Esophagus (tissue), 2 donors: ENCODE measurements around the gene INSR. TPM values are rescaled to one million over a fixed set of nuclear protein-coding genes. Genes with fewer than 3 reads are reported as not detected.

ENCODE experiments used
- H3K27ac ChIP-seq, 2 donors: one replicate each; pipeline ENCODE4 v1.5.1; 2013; ENCODE audit warnings: low read depth in 2 of 2, mild to moderate bottlenecking in 2 of 2, inconsistent platforms in 1 of 2, low read length in 1 of 2, moderate library complexity in 1 of 2
- H3K27me3 ChIP-seq, 2 donors: one replicate each; pipeline ENCODE4 v1.6.1; 2013; ENCODE audit warnings: low read length in 2 of 2, control low read depth in 1 of 2, mild to moderate bottlenecking in 1 of 2; ENCODE audit not compliant: insufficient read depth in 2 of 2, control insufficient read depth in 1 of 2
- H3K36me3 ChIP-seq, 2 donors: one replicate each; pipeline ENCODE4 v1.6.1; 2013; ENCODE audit warnings: low read length in 1 of 2; ENCODE audit not compliant: control insufficient read depth in 2 of 2, insufficient read depth in 2 of 2
- H3K4me1 ChIP-seq, 2 donors: one replicate each; pipeline ENCODE4 v1.6.1; 2013; ENCODE audit warnings: low read length in 1 of 2; ENCODE audit not compliant: control insufficient read depth in 2 of 2, insufficient read depth in 2 of 2
- H3K4me3 ChIP-seq, 2 donors: one replicate each; pipeline ENCODE4 v1.5.1; 2013; ENCODE audit warnings: low read length in 2 of 2, mild to moderate bottlenecking in 2 of 2, low read depth in 1 of 2, moderate library complexity in 1 of 2
- H3K9me3 ChIP-seq, 2 donors: one replicate each; pipeline ENCODE4 v1.6.1; 2013; ENCODE audit warnings: mild to moderate bottlenecking in 2 of 2, low read depth in 1 of 2, low read length in 1 of 2, moderate library complexity in 1 of 2; ENCODE audit not compliant: control insufficient read depth in 2 of 2, insufficient read depth in 1 of 2
- whole genome bisulfite sequencing, 2 donors: extraction: QIAGEN DNeasy Blood & Tissue Kit; methylation state at CpG; one replicate each; pipeline ENCODE4 v1.1.7; 2013; 5-methylcytosine and 5-hydroxymethylcytosine counted together
- polyA plus RNA-seq, 2 donors: library from polyadenylated mRNA; stranded (reverse); fragments of 200-250 nt; gene quantifications; one replicate each; pipeline ENCODE4 v1.2.3, GENCODE V29; 2013
- donor health status: healthy with polysubstance abuse.
- donor health status: Bipolar disorder and iron deficiency.

INSR gene
- polyA plus RNA-seq, 2 donors: 2.2 to 3.3 TPM

DNA sequence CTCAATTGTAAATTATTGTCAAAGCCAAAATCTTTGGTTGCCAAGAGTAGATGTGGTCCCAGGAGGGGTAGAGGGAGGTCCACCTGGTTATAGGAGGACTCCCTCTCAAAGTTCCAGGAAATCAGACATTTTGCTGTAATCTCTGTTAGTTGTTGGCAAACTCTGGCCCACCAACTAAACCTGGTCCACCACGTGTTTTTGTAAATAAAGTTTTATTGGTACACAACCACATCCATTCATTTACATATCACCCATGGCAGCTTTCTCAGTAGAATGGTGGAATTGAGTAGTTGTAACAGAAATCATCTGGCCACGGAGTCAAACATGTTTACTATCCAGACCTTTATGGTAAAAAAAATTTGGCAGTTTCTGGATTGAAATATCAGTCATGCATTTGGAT is 154.1 kb downstream of the INSR start:
- WGBS, 2 donors: 86% methylated on average over 2 of the region's 2 CpGs
- Histone ChIP-seq H3K4me1 (no peaks in the 10 kb centered on the region), H3K4me3 (no peak overlapping the region), H3K36me3 (peaks cover 0 to 6% of the 10 kb centered on the region in 2 donors), H3K27me3 (no peaks in the 10 kb centered on the region), H3K27ac (no peak overlapping the region), H3K9me3 (peaks cover 0 to 2% of the 10 kb centered on the region in 2 donors)

DNA sequence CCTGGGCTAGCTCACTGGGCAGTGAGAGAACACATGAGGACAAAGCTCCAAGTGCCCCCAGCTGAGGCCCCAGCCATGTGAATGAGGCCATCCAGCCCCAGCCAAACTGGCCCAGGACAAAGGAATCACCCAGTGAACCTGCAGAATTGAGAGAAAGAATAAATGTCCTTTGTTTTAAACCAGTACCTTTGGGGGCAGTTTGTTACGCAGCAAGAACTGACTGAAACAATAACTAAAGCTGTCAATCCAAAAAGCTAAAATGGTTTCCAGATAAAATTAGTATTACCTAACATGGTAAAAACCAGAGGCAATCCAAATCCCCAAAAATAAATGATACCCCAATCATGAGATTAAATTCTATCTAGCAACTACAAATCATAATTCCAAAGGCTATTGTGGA is 155.1 kb downstream of the INSR start:
- Histone ChIP-seq H3K4me1 (no peaks in the 10 kb centered on the region), H3K36me3 (peaks cover 0 to 6% of the 10 kb centered on the region in 2 donors)
- 94 to 100% methylated on average over 1 of the region's 1 CpG for WGBS, 2 donors

DNA sequence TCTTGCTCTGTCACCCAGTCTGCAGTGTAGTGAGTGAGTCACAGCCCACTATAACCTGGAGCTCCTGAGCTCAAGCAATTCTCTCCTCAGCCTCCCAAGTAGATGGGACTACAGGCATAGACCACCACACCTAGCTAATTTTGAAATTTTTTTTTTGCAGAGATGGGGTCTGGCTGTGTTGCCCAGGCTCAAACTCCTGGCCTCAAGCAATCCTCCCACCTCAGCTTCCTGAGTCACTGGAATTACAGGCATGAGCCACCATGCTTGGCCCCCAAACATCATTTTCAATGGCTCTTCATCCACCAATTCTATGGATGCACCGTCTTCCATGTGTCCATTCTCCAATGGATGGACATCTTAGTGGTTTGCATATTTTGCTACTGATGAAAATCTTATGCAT is 155.8 kb downstream of the INSR start:
- peaks cover 0 to 2% of the 10 kb centered on the region in 2 donors for H3K9me3 ChIP-seq
- H3K4me1 ChIP-seq: no peaks in the 10 kb centered on the region
- H3K27ac ChIP-seq: no peak overlapping the region
- no peak overlapping the region for H3K4me3 ChIP-seq
- peaks cover 0 to 6% of the 10 kb centered on the region in 2 donors for H3K36me3 ChIP-seq
- WGBS, 2 donors: 96 to 100% methylated on average over 1 of the region's 1 CpG
- H3K27me3 ChIP-seq: no peaks in the 10 kb centered on the region

More for the DNA sequence above, 155.1 kb downstream of the INSR start:
- Histone ChIP-seq H3K27me3 (no peaks in the 10 kb centered on the region), H3K9me3 (peaks cover 0 to 2% of the 10 kb centered on the region in 2 donors), H3K4me3 (no peak overlapping the region), H3K27ac (no peak overlapping the region)

DNA sequence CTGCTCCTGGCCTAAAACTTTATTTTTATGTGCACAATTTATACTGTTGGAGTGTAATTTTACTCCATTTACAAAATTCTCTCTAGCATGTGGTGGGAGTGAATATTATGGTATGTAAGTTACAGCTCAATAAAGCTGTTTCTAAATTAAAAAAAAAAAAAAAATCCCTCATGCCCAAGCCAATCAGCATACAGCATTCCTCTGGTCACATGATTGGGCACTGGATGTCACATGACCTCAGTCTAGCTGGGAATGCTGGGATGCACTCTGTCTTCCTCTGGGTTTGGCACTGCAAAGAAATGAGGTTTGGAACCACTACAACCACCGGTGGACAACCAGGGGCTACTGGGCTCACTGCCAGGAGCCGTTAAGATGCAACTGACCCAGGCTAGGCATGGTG is 157.1 kb downstream of the INSR start:
- Histone ChIP-seq H3K4me1 (no peaks in the 10 kb centered on the region), H3K27ac (no peak overlapping the region), H3K9me3 (peaks cover under 1 to 2% of the 10 kb centered on the region in 2 donors), H3K27me3 (no peaks in the 10 kb centered on the region), H3K4me3 (no peak overlapping the region), H3K36me3 (peaks cover 0 to 5% of the 10 kb centered on the region in 2 donors)
- 55 to 80% methylated on average over 2 of the region's 2 CpGs for WGBS, 2 donors

DNA sequence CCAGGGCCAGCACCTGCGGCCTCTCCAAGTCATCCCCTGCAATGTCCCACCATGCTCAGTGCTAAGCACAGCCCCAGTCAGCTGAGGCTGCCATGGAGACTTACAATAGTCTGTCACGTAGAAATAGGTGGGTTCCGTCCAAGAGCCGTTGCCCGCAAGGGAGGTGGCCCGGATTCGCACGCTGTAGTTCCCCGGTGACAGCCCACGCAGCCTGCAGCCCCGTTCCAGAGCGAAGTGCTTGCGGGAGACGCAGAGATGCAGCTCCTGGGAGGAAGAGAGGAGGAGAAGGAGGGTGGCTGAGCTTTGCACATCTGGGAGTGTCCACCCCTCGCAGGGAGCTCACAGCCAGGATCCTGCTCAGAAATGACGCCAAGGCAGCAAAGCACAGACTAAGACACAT is 162.2 kb downstream of the INSR start:
- Histone ChIP-seq H3K27me3 (no peaks in the 10 kb centered on the region), H3K4me3 (no peak overlapping the region), H3K27ac (no peak overlapping the region), H3K36me3 (peaks cover 0 to 9% of the 10 kb centered on the region in 2 donors), H3K9me3 (peaks cover 0 to 2% of the 10 kb centered on the region in 2 donors), H3K4me1 (no peaks in the 10 kb centered on the region)
- 96 to 97% methylated on average over 16 of the region's 16 CpGs for WGBS, 2 donors

DNA sequence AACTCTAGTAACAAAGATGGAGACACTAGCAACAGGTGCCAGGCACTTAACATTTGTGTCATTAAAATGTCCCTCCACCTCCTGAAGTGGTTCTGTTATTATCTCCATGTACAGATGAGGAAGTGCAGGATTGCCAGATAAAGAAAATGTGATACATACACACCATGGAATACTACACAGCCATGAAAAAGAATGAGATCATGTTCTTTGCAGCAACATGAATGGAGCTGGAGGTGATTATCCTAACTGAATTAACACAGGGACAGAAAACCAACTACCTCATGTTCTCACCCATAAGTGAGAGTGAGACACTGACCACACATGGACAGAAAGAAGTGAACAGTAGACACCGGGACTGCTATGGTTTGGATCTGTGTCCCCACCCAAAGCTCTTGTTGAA is 164.2 kb downstream of the INSR start:
- Histone ChIP-seq H3K36me3 (peaks cover 9 to 25% of the 10 kb centered on the region in 2 donors), H3K9me3 (peaks cover 0 to 20% of the 10 kb centered on the region in 2 donors), H3K27ac (no peak overlapping the region), H3K27me3 (no peaks in the 10 kb centered on the region), H3K4me1 (no peaks in the 10 kb centered on the region), H3K4me3 (no peak overlapping the region)
- WGBS, 2 donors: 100% methylated on average over 1 of the region's 1 CpG

DNA sequence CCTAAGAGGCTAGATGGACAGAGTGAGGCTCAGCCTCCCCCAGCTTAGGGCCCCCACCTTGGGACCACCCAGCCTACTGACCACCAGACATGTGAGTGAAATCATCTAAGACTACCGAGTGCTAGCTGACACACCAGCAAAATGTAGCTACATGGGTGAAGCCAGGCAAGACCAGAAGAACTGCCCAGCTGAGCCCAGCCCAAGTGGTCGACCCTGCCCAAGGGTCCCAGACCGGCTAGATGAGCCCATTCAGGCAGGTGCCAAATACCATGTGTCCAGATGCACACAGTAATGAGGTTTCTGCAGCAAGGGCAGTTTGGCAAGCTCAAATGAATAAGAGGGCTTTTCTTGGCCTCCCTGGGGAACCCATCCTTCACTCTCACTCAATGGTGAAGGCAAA is 168.1 kb downstream of the INSR start:
- H3K36me3 ChIP-seq: peaks cover 9 to 20% of the 10 kb centered on the region in 2 donors
- H3K27ac ChIP-seq: no peak overlapping the region
- no peaks in the 10 kb centered on the region for H3K4me1 ChIP-seq
- H3K9me3 ChIP-seq: peaks cover 0 to 19% of the 10 kb centered on the region in 2 donors
- WGBS, 2 donors: 92 to 97% methylated on average over 3 of the region's 3 CpGs
- no peak overlapping the region for H3K4me3 ChIP-seq
- no peaks in the 10 kb centered on the region for H3K27me3 ChIP-seq

DNA sequence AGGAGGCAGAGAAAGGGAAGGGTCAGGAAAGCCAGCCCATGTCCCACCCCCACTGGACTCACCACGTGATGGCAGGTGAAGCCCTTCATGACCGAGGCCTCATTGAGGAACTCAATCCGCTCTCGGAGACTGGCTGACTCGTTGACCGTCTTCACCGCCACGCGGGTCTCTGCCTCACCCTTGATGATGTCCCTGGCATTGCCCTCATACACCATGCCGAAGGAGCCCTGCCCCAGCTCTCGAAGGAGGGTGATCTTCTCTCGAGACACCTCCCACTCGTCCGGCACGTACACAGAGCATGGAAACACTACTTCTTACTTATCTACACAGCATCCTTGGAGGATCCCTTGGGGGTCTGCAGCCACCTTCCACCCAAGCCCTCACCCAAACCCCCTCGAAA is 169.0 kb downstream of the INSR start:
- H3K27ac ChIP-seq: no peak overlapping the region
- WGBS, 2 donors: 95 to 98% methylated on average over 16 of the region's 16 CpGs
- H3K36me3 ChIP-seq: peaks cover 9 to 26% of the 10 kb centered on the region in 2 donors
- no peaks in the 10 kb centered on the region for H3K27me3 ChIP-seq
- H3K4me1 ChIP-seq: no peaks in the 10 kb centered on the region
- H3K9me3 ChIP-seq: peaks cover 0 to 19% of the 10 kb centered on the region in 2 donors
- no peak overlapping the region for H3K4me3 ChIP-seq

DNA sequence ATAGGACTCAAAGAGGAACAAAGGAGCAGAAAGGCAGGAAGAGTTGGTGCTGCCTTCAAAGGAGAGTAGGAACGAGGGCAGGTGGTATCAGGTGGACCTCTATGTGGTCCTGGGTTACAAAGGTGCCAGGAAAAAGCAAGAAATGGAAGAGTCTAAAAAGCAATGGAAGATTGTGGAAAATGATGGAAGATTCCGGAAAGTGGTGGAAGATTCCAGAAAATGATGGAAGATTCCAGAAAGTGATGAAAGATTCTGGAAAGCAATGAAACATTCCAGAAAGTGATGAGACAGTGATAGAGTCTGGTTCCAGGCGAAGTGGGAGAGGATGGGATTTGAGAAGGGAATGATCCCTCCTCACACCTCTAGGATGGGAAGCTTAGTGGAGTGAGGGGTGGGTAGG is 169.4 kb downstream of the INSR start:
- Histone ChIP-seq H3K36me3 (peaks cover 9 to 24% of the 10 kb centered on the region in 2 donors), H3K9me3 (peaks cover 0 to 19% of the 10 kb centered on the region in 2 donors), H3K4me1 (no peaks in the 10 kb centered on the region), H3K4me3 (no peak overlapping the region), H3K27ac (no peak overlapping the region), H3K27me3 (no peaks in the 10 kb centered on the region)
- WGBS, 2 donors: 61 to 73% methylated on average over 3 of the region's 3 CpGs

DNA sequence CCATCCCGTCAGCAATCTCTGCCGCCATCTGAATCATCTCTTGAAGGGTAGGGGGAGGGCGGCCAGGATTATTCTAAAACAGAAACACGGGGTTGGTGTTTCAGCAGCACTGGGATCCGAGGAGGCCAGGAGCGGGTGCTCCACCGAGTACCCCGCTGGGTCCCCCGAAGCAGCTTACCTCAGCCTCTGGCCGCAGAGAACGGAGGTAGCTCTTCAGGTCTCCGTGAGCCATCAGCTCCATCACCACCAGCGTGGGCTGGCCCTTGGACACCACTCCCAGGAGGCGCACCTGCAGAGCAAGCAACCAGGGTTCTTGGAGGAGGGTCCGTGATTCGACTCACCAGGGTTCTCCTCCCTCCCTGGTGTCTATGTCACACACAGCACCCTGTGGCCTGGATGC is 171.5 kb downstream of the INSR start:
- H3K27me3 ChIP-seq: no peaks in the 10 kb centered on the region
- WGBS, 2 donors: 96 to 97% methylated on average over 16 of the region's 16 CpGs
- H3K36me3 ChIP-seq: peaks cover 9 to 26% of the 10 kb centered on the region in 2 donors
- no peak overlapping the region for H3K4me3 ChIP-seq
- no peaks in the 10 kb centered on the region for H3K4me1 ChIP-seq
- no peak overlapping the region for H3K27ac ChIP-seq
- peaks cover 0 to 19% of the 10 kb centered on the region in 2 donors for H3K9me3 ChIP-seq
